GM12801 (cell line): Measurements from ENCODE around the gene PARM1.

Experiments
- TF ChIP-seq, protein P1 (sequence below): IDR thresholded peaks from one replicate; pipeline ENCODE4 v1.5.1; 2011; ENCODE audit warnings: control low read depth; ENCODE audit not compliant: insufficient read length; ENCODE audit errors: extremely low read depth

PARM1 gene

GRCh38 chr4:75002381-75002780, 69.5 kb downstream of the PARM1 start:
- TF ChIP-seq, protein P1, sequence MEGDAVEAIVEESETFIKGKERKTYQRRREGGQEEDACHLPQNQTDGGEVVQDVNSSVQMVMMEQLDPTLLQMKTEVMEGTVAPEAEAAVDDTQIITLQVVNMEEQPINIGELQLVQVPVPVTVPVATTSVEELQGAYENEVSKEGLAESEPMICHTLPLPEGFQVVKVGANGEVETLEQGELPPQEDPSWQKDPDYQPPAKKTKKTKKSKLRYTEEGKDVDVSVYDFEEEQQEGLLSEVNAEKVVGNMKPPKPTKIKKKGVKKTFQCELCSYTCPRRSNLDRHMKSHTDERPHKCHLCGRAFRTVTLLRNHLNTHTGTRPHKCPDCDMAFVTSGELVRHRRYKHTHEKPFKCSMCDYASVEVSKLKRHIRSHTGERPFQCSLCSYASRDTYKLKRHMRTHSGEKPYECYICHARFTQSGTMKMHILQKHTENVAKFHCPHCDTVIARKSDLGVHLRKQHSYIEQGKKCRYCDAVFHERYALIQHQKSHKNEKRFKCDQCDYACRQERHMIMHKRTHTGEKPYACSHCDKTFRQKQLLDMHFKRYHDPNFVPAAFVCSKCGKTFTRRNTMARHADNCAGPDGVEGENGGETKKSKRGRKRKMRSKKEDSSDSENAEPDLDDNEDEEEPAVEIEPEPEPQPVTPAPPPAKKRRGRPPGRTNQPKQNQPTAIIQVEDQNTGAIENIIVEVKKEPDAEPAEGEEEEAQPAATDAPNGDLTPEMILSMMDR = no peak

DNA sequence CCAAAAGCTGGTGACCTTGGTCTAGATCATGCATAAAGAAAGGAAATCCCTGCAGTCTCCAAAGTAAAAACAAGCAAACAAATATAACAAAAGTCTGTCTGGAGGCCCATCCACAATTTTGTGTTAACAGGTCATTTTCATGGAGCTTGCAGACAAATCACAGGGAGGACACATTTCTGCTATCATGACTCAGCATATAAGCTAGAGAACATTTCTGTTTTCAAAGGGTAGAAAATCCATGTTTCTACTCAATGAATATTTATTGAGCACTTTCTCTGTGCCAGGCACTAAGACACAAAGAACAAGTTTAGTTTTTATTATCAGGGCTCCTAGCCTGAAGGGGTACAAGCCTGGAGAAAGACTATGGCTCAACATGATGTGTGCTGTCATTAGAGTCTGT, 71.1 kb downstream of the PARM1 start:
- TF ChIP-seq, protein P1 = no peak

DNA sequence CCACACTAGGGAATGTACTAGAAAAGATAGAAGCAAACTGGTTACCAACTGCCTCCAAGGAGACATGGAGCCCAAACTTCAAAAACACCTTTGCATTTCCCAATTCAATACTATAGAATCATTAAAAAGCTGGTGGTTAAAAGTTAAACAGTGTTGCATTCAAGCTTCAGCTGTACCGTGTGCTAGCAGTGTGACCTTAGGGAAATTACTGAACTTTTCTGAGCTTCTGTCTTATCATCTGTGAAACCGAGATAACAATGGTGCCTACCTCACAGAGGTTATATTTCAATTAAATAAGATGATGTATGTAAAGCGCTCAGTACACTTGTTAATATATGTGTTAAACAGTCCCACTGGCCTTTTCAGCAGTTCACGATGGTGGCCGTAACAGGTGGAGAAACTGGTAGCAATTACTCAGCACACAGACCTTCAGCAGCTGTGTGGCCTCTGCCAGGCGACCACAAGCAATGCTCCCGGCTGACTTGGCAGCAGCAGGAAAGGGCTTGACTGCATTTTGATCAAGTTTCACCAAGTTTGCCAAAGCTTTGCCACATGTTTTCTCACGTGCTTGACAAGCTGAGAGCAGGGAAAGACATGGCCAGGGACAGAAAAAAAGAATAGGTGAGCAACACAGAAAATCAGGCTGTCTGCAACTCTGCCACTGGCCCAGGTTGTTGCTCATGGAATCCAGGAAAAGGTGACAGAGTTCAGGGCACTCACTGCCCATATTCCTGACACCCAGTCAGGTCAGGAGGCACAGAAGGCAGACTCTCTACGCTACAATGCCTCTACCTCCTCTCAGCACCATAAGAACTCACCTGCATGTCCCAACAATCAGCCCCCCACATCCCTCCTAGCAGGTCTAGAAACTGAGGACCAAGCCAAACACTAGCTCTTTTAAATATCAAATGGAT, 72.1 kb downstream of the PARM1 start:
- TF ChIP-seq, protein P1 = no peak

- TF ChIP-seq, protein P1 = no peak
Observed at GRCh38 chr4:75005727-75006126, 72.8 kb downstream of the PARM1 start.

DNA sequence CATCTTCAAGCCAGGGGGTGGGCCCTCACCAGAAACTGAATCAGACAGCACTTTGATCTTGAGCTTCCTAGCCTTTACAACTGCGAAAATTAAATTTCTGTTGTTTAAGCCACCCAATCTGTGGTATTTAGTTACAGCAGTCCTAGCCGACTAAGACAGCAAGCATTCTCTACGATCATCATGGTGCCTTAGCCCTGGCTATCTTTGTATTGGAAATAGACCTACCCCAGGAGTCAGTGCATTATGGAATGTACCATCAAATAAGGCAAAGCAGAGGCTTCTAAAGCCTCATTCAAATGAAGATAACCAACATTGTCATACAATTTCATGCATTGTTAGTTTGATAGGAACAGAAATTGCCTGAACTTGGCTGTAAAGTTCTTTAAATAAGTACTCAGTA, 75.0 kb downstream of the PARM1 start:
- TF ChIP-seq, protein P1 = no peak

- TF ChIP-seq, protein P1 = no peak
Observed at GRCh38 chr4:75009138-75009537, 76.2 kb downstream of the PARM1 start.

DNA sequence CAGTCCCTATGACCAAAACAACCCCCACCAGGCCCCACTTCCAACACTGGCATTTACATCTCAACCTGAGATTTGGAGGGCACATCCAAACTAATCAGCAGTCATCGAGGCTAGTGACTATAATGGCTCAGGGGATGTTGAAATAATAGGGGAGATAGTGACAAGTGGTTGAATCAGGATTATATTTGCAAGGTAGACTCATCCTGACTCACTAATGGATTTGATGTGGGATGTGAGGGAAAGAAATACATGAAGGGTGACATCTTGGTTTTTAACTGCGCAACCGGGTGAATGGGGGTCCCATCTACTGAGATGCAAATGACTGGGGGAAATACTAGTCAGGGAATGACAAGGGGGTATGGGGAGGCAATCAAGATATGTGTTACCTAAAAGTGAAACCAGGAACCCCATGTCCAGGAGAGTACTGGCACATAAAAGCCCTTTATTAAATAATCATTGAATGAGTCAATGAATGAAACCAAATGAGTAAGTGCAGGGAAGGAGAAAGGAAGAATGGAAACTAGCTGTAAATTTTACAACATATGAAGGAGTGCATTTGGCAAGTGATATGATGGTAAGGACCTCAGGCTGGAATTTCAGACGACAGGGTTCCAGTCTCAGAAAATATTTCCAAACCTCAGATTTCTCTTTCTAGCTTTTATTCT, 78.3 kb downstream of the PARM1 start:
- TF ChIP-seq, protein P1 = no peak
